DMS153 (cell line): ENCODE measurements around the gene TOX2.

Source experiments
- DNase-seq: peaks from one replicate; lab custom pipeline; 2025; lab: John Stamatoyannopoulos, UW

Gene TOX2

GRCh38 chr20:44080646-44081267 is 166.1 kb downstream of the TOX2 start:
- peak; percentile 66 for DNase-seq

- DNase-seq: no peak
Measured at GRCh38 chr20:44081476-44081875, 166.8 kb downstream of the TOX2 start.

GRCh38 chr20:44081888-44082287 is 167.2 kb downstream of the TOX2 start:
- DNase-seq: no peak

- peak; percentile 80 for DNase-seq
Measured at GRCh38 chr20:44083220-44083933, 168.7 kb downstream of the TOX2 start.

GRCh38 chr20:44084439-44084838 is 169.8 kb downstream of the TOX2 start:
- DNase-seq: no peak

- no peak for DNase-seq
Measured at GRCh38 chr20:44084891-44085290, 170.2 kb downstream of the TOX2 start.

- no peak for DNase-seq
Measured at GRCh38 chr20:44085616-44086434, 171.2 kb downstream of the TOX2 start.

- no peak for DNase-seq
Measured at GRCh38 chr20:44087051-44087856, 172.6 kb downstream of the TOX2 start.

- no peak for DNase-seq
Measured at GRCh38 chr20:44087857-44088120, 173.1 kb downstream of the TOX2 start.

GRCh38 chr20:44089987-44090674 is 175.5 kb downstream of the TOX2 start:
- DNase-seq: no peak

GRCh38 chr20:44091026-44091425 is 176.4 kb downstream of the TOX2 start:
- DNase-seq: no peak

- peak; percentile 25 for DNase-seq
Measured at GRCh38 chr20:44092551-44093248, 178.0 kb downstream of the TOX2 start.

GRCh38 chr20:44093249-44093582 is 178.6 kb downstream of the TOX2 start:
- no peak for DNase-seq

- no peak for DNase-seq
Measured at GRCh38 chr20:44095831-44096230, 181.2 kb downstream of the TOX2 start.

- no peak for DNase-seq
Measured at GRCh38 chr20:44097521-44098255, 183.0 kb downstream of the TOX2 start.

- no peak for DNase-seq
Measured at GRCh38 chr20:44098256-44098630, 183.6 kb downstream of the TOX2 start.

- DNase-seq: no peak
Measured at GRCh38 chr20:44098657-44099056, 184.0 kb downstream of the TOX2 start.

GRCh38 chr20:44099832-44100231 is 185.2 kb downstream of the TOX2 start:
- DNase-seq: no peak

GRCh38 chr20:44102582-44102981 is 187.9 kb downstream of the TOX2 start:
- DNase-seq: no peak

- DNase-seq: peak; percentile 61
Measured at GRCh38 chr20:44104798-44105517, 190.3 kb downstream of the TOX2 start.
